ENCODE results near the gene OSBPL10.

DNA sequence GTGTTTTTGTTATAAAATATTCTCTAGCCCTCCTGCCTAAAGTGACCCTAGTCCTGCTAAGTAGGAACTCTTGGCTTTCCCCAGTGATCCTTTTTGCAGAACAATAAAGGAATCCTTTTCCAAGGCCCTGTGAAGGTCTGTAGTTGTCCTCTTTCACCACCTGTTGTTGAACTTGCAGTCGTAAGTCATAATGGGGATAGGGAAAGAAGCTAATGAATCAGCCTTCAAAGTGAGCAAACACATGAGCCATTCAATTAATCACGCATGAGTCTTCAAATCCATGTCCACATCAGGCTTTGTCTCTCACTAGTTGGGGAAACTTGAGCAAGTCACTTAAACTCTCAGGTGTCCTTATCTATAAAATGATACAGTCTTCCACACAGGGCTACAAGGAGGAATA lies 28.0 kb upstream of the OSBPL10 start:
- TF ChIP-seq, protein P1, sequence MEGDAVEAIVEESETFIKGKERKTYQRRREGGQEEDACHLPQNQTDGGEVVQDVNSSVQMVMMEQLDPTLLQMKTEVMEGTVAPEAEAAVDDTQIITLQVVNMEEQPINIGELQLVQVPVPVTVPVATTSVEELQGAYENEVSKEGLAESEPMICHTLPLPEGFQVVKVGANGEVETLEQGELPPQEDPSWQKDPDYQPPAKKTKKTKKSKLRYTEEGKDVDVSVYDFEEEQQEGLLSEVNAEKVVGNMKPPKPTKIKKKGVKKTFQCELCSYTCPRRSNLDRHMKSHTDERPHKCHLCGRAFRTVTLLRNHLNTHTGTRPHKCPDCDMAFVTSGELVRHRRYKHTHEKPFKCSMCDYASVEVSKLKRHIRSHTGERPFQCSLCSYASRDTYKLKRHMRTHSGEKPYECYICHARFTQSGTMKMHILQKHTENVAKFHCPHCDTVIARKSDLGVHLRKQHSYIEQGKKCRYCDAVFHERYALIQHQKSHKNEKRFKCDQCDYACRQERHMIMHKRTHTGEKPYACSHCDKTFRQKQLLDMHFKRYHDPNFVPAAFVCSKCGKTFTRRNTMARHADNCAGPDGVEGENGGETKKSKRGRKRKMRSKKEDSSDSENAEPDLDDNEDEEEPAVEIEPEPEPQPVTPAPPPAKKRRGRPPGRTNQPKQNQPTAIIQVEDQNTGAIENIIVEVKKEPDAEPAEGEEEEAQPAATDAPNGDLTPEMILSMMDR (IDR thresholded peaks at IDR 0.05): no peak
- TF ChIP-seq POLR2A (IDR thresholded peaks at IDR 0.05): no peak
